Measurements from ENCODE around the gene ERVV-1. TPM values are rescaled to one million over a fixed set of nuclear protein-coding genes. Genes with fewer than 3 reads are reported as not detected.

Gene ERVV-1
- total RNA-seq, 4 donors from 2014 or later = not detected

DNA sequence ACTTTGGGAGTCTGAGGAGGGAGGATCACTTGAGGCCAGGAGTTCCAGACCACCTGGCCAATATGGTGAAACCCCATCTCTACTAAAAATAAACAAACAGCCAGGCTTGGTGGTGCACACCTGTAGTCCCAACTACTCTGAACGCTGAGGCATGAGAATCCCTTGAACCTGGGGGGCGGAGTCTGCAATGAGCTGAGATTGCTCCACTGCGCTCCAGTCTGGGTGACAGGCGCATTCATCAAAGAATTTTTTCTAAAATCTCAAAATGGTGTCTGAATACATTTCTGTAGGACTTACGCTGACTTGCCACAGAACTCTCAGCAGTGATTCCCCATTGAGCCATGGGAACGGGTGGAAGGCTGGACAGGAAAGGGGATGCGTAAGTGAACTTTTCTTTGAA is 18.0 kb upstream of the ERVV-1 start:
- WGBS, 2 donors (ENCODE audit: low coverage in 1 of 2) = 83 to 86% methylated on average over 5 to 7 of the region's 7 CpGs
- Histone ChIP-seq H3K4me3 (no peak overlapping the region), H3K36me3 (no peaks in the 10 kb centered on the region), H3K4me1 (peaks cover 0 to 26% (median 8%) of the 10 kb centered on the region in 3 donors), H3K27ac (no peak overlapping the region), H3K9me3 (no peaks in the 10 kb centered on the region), H3K27me3 (peaks cover 6% of the 10 kb centered on the region)
- no peak for TF ChIP-seq EP300 (IDR thresholded peaks at IDR 0.05)
- TF ChIP-seq POLR2AphosphoS5 (IDR thresholded peaks at IDR 0.05) = no peak
- no peak for TF ChIP-seq POLR2A (IDR thresholded peaks at IDR 0.05)
- TF ChIP-seq, protein P1, sequence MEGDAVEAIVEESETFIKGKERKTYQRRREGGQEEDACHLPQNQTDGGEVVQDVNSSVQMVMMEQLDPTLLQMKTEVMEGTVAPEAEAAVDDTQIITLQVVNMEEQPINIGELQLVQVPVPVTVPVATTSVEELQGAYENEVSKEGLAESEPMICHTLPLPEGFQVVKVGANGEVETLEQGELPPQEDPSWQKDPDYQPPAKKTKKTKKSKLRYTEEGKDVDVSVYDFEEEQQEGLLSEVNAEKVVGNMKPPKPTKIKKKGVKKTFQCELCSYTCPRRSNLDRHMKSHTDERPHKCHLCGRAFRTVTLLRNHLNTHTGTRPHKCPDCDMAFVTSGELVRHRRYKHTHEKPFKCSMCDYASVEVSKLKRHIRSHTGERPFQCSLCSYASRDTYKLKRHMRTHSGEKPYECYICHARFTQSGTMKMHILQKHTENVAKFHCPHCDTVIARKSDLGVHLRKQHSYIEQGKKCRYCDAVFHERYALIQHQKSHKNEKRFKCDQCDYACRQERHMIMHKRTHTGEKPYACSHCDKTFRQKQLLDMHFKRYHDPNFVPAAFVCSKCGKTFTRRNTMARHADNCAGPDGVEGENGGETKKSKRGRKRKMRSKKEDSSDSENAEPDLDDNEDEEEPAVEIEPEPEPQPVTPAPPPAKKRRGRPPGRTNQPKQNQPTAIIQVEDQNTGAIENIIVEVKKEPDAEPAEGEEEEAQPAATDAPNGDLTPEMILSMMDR (IDR thresholded peaks at IDR 0.05) = no peak
- ATAC-seq = no peak

DNA sequence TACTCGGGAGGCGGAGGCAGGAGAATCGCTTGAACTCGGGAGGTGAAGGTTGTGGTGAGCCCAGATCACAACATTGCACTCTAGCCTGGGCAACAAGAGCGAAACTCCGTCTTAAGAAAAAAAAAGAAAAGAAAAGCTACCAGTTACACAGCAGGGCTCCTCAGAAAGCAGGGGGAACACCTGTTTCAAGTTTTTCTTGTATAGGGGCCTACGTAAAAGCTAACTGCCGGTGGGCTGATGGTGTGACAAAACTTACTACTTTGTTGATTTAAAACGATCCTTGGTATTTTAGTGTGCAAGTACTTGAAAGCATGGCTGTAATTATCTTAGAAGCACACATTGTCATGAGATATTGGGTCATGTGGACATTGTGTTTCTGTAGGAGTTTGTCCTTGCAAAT is 15.7 kb upstream of the ERVV-1 start:
- Histone ChIP-seq H3K27ac (no peak overlapping the region), H3K4me3 (no peak overlapping the region), H3K27me3 (peaks cover 6% of the 10 kb centered on the region), H3K9me3 (no peaks in the 10 kb centered on the region), H3K36me3 (no peaks in the 10 kb centered on the region), H3K4me1 (peaks cover 0 to 7% (median 0%) of the 10 kb centered on the region in 3 donors)
- 66 to 78% methylated on average over 2 to 9 of the region's 9 CpGs for WGBS, 2 donors (ENCODE audit: low coverage in 1 of 2)
- TF ChIP-seq POLR2A (IDR thresholded peaks at IDR 0.05) (no peak), EP300 (IDR thresholded peaks at IDR 0.05) (no peak), POLR2AphosphoS5 (IDR thresholded peaks at IDR 0.05) (no peak)
- TF ChIP-seq, protein P1 (IDR thresholded peaks at IDR 0.05) = no peak
- no peak for ATAC-seq

DNA sequence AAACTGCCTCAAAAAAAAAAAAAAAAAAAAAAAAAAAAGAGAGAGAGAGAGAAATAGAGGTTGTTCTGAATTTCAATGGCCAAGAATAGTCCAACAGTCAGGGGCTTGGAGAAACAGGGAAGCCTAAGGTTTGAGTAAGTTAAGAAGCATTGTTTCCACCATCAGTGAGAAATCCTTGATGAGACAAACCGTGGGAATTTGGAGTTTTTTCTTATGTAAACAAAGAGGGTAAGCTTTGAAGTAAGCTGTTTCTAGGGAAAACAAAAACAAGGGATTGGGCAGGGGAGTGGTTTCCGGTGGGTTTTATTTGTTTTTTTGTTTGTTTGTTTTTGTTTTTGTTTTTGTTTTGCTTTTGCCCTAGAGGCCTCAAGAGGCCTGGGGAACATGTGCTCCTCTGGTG is 11.2 kb upstream of the ERVV-1 start:
- Histone ChIP-seq H3K4me1 (no peaks in the 10 kb centered on the region), H3K36me3 (no peaks in the 10 kb centered on the region), H3K4me3 (no peak overlapping the region), H3K27me3 (peaks cover 6% of the 10 kb centered on the region), H3K27ac (no peak overlapping the region), H3K9me3 (no peaks in the 10 kb centered on the region)
- WGBS, 2 donors (ENCODE audit: low coverage in 1 of 2) = 23 to 34% methylated on average over 2 of the region's 2 CpGs
- ATAC-seq = no peak
- TF ChIP-seq POLR2AphosphoS5 (IDR thresholded peaks at IDR 0.05) (no peak), EP300 (IDR thresholded peaks at IDR 0.05) (no peak), POLR2A (IDR thresholded peaks at IDR 0.05) (no peak)
- TF ChIP-seq, protein P1 (IDR thresholded peaks at IDR 0.05) = no peak

DNA sequence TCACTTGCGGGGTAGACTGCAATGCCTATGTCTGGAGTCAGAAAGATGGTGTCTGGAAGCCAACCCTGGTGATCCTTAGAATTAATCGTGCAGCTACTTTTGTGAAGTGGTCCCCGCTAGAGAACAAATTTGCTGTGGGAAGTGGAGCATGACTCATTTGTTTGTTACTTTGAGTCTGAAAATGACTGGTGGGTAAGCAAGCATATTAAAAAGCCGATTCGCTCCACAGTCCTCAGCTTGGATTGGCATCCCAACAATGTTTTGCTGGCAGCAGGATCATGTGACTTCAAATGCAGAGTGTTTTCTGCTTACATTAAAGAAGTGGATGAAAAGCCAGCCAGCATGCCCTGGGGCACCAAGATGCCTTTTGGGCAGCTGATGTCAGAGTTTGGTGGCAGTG is 9.5 kb upstream of the ERVV-1 start:
- 66 to 95% methylated on average over 3 to 5 of the region's 5 CpGs for WGBS, 2 donors (ENCODE audit: low coverage in 1 of 2)
- Histone ChIP-seq H3K4me1 (no peaks in the 10 kb centered on the region), H3K9me3 (no peaks in the 10 kb centered on the region), H3K27me3 (no peaks in the 10 kb centered on the region), H3K36me3 (no peaks in the 10 kb centered on the region), H3K4me3 (no peak overlapping the region), H3K27ac (no peak overlapping the region)
- TF ChIP-seq POLR2AphosphoS5 (IDR thresholded peaks at IDR 0.05) (no peak), POLR2A (IDR thresholded peaks at IDR 0.05) (no peak), EP300 (IDR thresholded peaks at IDR 0.05) (no peak)
- TF ChIP-seq, protein P1 (IDR thresholded peaks at IDR 0.05) = no peak
- no peak for ATAC-seq

DNA sequence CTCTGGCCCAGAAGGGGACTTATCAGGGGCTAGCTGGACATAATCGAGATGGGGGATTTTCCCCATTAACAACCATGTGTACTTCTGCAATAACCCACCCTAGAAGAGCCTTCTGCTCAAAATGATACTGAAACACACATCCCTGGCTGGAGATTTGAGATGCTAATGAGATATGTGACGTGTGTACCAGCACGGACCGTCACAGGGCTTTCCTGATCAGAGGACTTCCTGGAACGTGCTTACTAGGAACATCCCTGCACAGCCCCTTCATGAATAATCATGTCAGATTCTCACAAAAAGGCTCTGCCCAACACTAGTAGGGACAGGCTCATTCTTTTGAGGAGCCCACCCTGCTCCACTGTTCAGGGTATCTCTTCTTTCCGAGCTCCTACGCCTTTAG is 6.5 kb upstream of the ERVV-1 start:
- WGBS, 2 donors (ENCODE audit: low coverage in 1 of 2) = 54 to 86% methylated on average over 4 to 6 of the region's 7 CpGs
- no peak for ATAC-seq
- TF ChIP-seq, protein P1 (IDR thresholded peaks at IDR 0.05) = no peak
- no peak for TF ChIP-seq POLR2AphosphoS5 (IDR thresholded peaks at IDR 0.05)
- no peak for TF ChIP-seq POLR2A (IDR thresholded peaks at IDR 0.05)
- TF ChIP-seq EP300 (IDR thresholded peaks at IDR 0.05) = no peak
- H3K36me3 ChIP-seq = no peaks in the 10 kb centered on the region
- H3K4me3 ChIP-seq = no peak overlapping the region
- H3K4me1 ChIP-seq = no peaks in the 10 kb centered on the region
- H3K27me3 ChIP-seq = peaks cover 14% of the 10 kb centered on the region
- H3K27ac ChIP-seq = no peak overlapping the region
- H3K9me3 ChIP-seq = no peaks in the 10 kb centered on the region

All from gastroesophageal sphincter (tissue), 4 donors.